ENCODE data around the gene ATF2.

Gene ATF2

DNA sequence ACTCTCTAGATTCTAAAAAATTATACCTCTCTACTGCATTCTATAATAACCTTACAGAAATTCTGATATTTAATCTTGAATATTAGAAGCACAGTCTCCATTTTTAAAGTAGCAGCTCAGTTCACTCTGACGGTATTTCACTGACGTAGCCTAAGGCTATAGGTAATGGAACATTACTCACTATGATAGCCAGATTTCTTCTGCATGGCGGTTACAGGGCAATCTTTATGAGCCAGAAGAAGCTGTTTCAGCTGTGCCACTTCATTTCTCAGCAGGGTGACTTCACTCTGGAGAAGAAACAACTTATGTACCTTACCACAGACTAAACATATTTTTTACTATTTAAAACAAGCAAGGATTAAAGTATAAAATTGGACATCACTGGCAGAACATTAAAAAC is 87.5 kb downstream of the ATF2 start:
- DNase-seq (ENCODE audit: low read depth): no peak

- no peak for DNase-seq (ENCODE audit: low read depth)
These were observed 91.7 kb downstream of the ATF2 start for GRCh38 chr2:175076272-175076671.

- no peak for DNase-seq (ENCODE audit: low read depth)
These were observed 93.5 kb downstream of the ATF2 start for GRCh38 chr2:175074478-175074877.

GRCh38 chr2:175068534-175068933 is 99.5 kb downstream of the ATF2 start:
- no peak for DNase-seq (ENCODE audit: low read depth)

DNA sequence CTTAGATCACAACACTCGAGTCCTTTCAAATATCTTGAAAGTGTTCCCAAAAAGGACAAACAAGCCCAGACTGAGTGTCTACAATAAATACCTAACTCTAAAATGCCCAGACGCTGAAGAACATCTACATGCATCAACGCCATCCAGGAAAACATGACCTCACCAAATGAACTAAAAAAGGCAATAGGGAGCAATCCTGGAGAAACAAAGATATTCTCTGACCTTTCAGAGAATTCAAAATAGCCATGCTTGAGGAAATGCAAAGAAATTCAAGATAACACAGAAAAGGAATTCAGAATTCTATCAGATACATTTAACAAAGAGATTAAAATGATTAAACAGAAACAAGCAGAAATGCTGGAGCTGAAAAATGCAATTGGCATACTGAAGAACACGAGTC is 101.6 kb downstream of the ATF2 start:
- no peak for DNase-seq (ENCODE audit: low read depth)

- no peak for DNase-seq (ENCODE audit: low read depth)
These were observed 103.2 kb downstream of the ATF2 start for GRCh38 chr2:175064797-175065196.

GRCh38 chr2:175063741-175064140 is 104.3 kb downstream of the ATF2 start:
- no peak for DNase-seq (ENCODE audit: low read depth)

DNA sequence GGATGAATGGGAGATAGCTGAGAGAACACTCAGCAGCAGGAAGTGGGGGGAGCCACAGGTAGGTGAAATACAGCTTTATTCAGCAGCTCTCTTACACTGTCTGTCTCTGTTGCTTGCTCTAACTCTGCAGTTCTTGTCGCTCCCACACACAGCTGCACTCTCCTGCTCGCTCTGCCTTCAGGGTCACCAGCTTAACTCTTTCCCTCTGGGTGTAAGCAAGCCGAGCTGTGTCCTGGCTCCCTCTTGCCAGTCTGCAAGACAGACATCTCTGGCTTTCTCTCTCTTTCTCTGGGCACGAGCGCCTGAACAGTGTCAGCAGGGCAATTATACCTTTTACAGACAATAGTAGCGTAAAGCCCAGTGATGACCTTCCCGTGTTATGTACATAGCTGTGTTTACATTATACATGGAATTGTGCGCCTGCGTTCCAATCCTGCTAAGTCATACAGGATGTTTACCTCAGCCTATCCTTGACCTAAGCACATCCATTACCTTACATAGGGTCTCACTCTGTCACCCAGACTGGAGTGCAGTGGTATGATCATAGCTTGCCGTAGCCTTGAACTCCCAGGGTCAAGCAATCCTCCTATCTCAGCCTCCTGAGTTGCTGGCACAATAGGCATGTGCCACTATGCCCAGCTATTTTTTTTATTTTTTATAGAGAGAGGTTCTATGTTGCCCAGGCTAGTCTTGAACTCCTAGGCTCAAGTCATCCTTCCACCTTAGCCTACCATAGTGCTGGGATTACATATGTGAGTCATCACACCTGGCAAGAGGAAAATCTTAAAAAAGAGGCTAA is 105.0 kb downstream of the ATF2 start:
- DNase-seq (ENCODE audit: low read depth): no peak

DNA sequence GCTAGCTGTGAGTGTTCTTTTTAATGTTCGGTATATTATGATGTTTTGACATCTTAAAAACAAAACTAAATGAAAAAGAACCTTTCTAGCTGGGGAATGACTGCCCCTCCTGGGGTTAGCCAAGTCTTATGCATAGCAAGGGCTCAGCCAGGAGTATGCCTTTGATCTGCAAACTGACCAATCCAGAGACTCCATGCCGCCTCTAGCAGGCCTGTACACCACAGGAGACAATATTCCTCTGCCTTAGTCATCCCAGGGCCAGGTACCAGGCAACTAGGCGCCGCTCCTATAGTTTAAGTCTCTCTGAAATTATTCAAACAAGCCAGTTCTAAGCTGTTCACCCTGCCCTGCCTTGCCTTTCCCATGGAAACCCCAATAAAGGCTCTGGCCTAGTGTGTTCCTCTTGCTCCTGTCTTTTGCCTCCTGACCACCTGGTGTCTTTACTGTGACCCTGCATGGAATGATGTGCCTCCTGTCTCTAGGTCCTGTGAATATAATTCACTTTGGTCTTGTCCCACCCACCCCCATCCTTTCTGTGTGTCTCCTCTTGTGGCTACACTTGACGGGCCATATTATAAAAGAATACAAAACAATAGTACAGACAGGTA is 110.8 kb downstream of the ATF2 start:
- DNase-seq (ENCODE audit: low read depth): no peak

- DNase-seq (ENCODE audit: low read depth): no peak
These were observed 112.0 kb downstream of the ATF2 start for GRCh38 chr2:175055993-175056392.

DNA sequence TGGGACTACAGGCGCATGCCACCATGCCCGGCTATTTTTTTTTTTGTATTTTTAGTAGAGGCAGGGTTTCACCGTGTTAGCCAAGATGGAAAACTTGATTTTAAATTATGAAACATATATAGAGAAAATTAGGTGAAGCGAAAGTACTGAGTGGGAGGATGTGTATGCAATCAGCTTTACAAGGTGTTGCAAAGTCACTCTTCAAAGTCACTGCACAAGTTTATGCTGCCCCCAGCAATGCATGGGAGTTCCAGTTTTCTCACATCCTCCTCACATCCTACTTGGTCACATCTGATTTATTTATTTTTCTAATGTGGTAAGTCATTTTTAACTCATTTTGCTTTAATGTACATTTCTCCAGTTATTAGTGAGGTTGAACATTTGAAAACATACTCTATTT is 113.7 kb downstream of the ATF2 start:
- DNase-seq (ENCODE audit: low read depth): no peak

DNA sequence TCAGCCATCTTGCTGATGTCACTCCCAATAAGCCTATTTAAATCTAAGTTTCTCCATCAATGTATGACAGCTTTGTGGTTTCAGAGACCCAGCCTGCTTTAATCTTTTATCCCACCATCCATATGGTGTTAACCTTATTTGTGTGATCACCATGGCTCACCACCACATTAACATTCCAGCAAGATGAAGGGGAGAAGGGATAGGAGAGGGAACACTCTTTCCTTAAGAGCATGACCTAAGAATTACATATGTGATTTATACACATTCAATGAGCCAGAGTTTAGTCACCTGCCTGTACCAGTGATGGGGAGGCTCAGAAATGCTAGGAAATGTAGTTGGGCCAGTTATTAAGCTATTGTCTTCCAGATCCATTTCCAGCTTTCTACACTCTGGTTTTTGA is 118.3 kb downstream of the ATF2 start:
- no peak for DNase-seq (ENCODE audit: low read depth)

DNA sequence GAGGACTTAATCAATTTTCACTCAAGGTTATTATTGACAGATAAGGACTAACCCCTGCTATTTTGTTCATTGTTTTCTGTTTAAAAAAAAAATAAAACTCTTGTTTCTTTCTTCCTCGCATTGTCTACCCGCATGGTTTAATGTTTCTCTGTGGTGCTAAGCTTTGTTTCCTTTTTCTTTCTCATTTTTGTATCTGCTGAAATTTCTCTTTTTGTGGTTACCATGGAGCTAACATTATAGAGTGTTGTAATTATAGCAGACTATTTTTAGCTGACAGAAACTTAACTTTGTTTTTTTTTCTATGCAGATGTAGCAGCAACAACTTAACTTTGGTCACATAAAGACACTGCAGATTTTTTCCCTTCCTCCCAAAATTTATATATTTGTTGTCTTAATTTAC is 119.7 kb downstream of the ATF2 start:
- no peak for DNase-seq (ENCODE audit: low read depth)

DNA sequence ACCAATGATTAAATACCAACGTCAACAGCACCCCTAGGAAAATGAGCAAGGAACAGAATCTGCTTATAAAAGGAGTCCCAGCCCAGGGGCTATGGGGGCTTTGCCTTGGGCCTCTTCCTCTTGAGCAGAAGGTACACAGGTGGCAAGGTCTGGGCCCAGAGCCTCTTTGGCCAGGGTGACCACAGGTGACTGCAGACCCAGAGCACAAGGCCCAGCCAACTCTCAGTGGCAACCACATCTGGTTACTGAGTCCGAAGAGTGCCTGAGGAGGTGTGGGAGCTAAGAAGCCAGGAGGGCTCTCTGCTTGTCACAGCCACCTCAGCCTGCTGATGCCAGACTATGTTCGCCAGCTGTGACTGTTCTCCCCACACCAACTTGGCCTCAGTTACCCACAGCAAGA is 128.5 kb downstream of the ATF2 start:
- DNase-seq (ENCODE audit: low read depth): no peak

DNA sequence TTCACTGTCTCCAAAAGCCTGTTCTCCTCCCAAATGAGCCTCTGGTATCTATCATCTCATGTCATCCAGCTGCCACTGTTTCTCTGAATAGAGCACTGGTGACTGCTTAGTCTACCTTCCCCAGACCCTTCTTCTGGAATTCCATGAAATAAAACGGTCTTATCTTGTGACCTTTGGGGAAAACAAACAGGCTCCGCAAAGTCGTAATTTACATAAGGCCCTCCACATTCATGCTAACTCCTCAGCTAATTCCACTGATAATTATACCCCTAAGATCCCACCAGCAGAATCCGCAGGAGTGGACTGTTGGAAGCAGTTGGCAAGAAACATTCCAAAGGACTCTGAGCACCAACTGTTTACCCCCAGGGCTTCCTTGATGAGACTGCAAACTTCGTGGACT is 129.0 kb downstream of the ATF2 start:
- DNase-seq (ENCODE audit: low read depth): no peak

GRCh38 chr2:175037941-175038340 is 130.1 kb downstream of the ATF2 start:
- DNase-seq (ENCODE audit: low read depth): no peak

DNA sequence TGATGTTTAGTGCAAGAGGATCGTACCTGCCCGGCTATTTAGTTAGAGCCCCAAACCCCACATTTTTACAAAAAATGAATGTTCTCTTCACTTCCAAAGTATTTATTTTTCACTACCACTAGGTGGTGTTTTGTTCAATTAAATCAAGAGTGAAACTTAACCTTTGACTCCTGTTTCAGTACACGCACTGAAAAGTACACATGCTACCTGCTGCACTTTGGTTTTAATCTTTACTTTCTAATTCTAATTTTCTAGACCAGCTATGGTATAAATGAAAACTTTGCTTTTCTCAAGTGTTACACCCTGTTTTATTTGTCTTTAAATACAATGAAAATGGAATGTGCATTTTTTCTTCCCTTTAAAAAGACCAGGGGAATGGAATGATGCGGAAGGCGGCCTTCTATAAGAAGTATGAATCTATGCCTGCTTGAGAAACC is 131.4 kb downstream of the ATF2 start:
- DNase-seq (ENCODE audit: low read depth): no peak

GRCh38 chr2:175035806-175036205 is 132.2 kb downstream of the ATF2 start:
- DNase-seq (ENCODE audit: low read depth): no peak

GRCh38 chr2:175034716-175035115 is 133.3 kb downstream of the ATF2 start:
- no peak for DNase-seq (ENCODE audit: low read depth)

GRCh38 chr2:175030380-175031271 is 137.4 kb downstream of the ATF2 start:
- no peak for DNase-seq (ENCODE audit: low read depth)

DNA sequence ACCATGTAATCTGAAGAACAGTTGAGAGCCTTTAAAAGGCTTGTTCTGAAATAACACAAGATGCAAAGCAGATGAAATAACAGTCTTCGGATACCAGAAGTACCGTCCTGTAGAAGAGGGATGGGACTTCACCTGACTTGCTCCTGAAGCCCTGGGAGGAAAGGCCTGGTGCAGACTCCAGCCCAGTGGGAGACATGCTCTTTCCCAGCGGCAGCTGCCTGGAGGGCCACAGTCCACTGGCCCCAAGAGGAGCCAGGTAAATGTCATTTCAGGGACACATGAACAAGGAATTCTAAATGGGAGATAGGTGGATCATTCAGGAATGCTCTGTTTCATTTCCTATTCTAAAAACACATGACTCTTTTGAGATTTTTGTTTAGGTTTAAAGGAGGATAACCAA is 140.2 kb downstream of the ATF2 start:
- no peak for DNase-seq (ENCODE audit: low read depth)

DNA sequence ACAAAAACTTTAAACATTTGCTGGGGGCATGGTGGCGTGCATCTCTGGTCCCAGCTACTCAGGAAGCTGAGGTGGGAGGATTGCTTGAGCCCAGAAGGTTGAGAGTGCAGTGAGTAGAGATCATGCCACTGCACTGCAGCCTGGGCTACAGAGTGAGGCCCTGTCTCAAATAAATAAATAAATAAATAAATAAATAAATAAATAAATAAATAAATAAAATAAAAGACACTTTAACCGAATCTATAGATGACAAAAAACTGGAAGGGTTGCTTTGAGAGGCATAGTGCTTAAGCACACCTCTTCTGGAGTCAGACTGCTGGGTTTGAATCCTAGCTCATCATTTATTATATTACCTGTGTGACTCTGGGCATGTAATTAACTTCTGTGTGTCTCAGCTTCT is 141.6 kb downstream of the ATF2 start:
- DNase-seq (ENCODE audit: low read depth): no peak

- DNase-seq (ENCODE audit: low read depth): no peak
These were observed 142.1 kb downstream of the ATF2 start for GRCh38 chr2:175025946-175026345.

All from stimulated activated CD8-positive, alpha-beta memory T cell treated with anti-CD3 and anti-CD28 coated beads, Interleukin-15, amount 100 ng/mL, for 24 hours (primary cell).